H9 (cell line): ENCODE results near the gene TRAFD1. TPM values are rescaled to one million over a fixed set of nuclear protein-coding genes. Genes with fewer than 3 reads are reported as not detected.

ENCODE experiments used
- DNase-seq: peaks from one replicate; pipeline ENCODE4 v3.0.0-alpha.2; 2017
- H2AFZ ChIP-seq: one replicate; pipeline ENCODE4 v1.6.1; 2013; ENCODE audit warnings: mild to moderate bottlenecking, low read length, control low read depth, moderate library complexity
- H2AK5ac ChIP-seq: 2 replicates; pipeline ENCODE4 v1.6.1; 2013; ENCODE audit warnings: low read length, control low read depth, mixed read lengths; ENCODE audit not compliant: insufficient read length
- H2BK120ac ChIP-seq: one replicate; pipeline ENCODE4 v1.6.1; 2013; ENCODE audit warnings: low read depth, mild to moderate bottlenecking, low read length, control low read depth, inconsistent platforms; ENCODE audit not compliant: poor library complexity, severe bottlenecking
- H2BK12ac ChIP-seq: 2 replicates; pipeline ENCODE4 v1.6.1; 2013; ENCODE audit warnings: low read length, control low read depth, mixed read lengths, low read depth; ENCODE audit not compliant: insufficient read length
- H2BK15ac ChIP-seq: 2 replicates; pipeline ENCODE4 v1.6.1; 2013; ENCODE audit warnings: low read depth, low read length, control low read depth
- H2BK20ac ChIP-seq: one replicate; pipeline ENCODE4 v1.6.1; 2013; ENCODE audit warnings: low read depth, mild to moderate bottlenecking, low read length, control low read depth, inconsistent platforms; ENCODE audit not compliant: poor library complexity, severe bottlenecking
- H2BK5ac ChIP-seq: 2 replicates; pipeline ENCODE4 v1.6.1; 2013; ENCODE audit warnings: low read length, control low read depth, mixed read lengths; ENCODE audit not compliant: insufficient read length
- H3K14ac ChIP-seq: 2 replicates; pipeline ENCODE4 v1.6.1; 2013; ENCODE audit warnings: low read length, control low read depth; ENCODE audit not compliant: insufficient read depth
- H3K18ac ChIP-seq: 2 replicates; pipeline ENCODE4 v1.6.1; 2013; ENCODE audit warnings: low read depth, mild to moderate bottlenecking, mixed read lengths, low read length, control low read depth; ENCODE audit not compliant: insufficient read length
- H3K23ac ChIP-seq: 2 replicates; pipeline ENCODE4 v1.6.1; 2013; ENCODE audit warnings: low read length, control low read depth, mixed read lengths, low read depth; ENCODE audit not compliant: insufficient read length
- H3K23me2 ChIP-seq: 2 replicates; pipeline ENCODE4 v1.6.1; 2013; ENCODE audit warnings: low read depth, mild to moderate bottlenecking, mixed read lengths, low read length, control low read depth; ENCODE audit not compliant: insufficient read length, poor library complexity, severe bottlenecking
- H3K27ac ChIP-seq: 2 replicates; pipeline ENCODE4 v1.5.1; 2013; ENCODE audit warnings: low read length, control low read depth, mixed read lengths, low read depth; ENCODE audit not compliant: insufficient read length
- H3K27me3 ChIP-seq: 2 replicates; pipeline ENCODE4 v1.6.1; 2013; ENCODE audit warnings: low read length, control low read depth, inconsistent platforms; ENCODE audit not compliant: insufficient read depth
- H3K4ac ChIP-seq: 2 replicates; pipeline ENCODE4 v1.6.1; 2013; ENCODE audit warnings: low read depth, mild to moderate bottlenecking, control low read depth, inconsistent platforms, low read length, moderate library complexity
- H3K4me1 ChIP-seq: 2 replicates; pipeline ENCODE4 v1.6.1; 2013; ENCODE audit warnings: low read length, control low read depth, inconsistent platforms; ENCODE audit not compliant: insufficient read depth
- H3K4me2 ChIP-seq: 2 replicates; pipeline ENCODE4 v1.6.1; 2013; ENCODE audit warnings: low read length, control low read depth, mixed read lengths; ENCODE audit not compliant: insufficient read length, insufficient read depth
- H3K56ac ChIP-seq: 2 replicates; pipeline ENCODE4 v1.6.1; 2013; ENCODE audit warnings: low read depth, mild to moderate bottlenecking, mixed read lengths, low read length, control low read depth; ENCODE audit not compliant: insufficient read length
- H3K79me1 ChIP-seq: 2 replicates; pipeline ENCODE4 v1.6.1; 2013; ENCODE audit warnings: low read depth, mild to moderate bottlenecking, moderate library complexity, low read length, control low read depth, inconsistent platforms; ENCODE audit not compliant: insufficient read depth, poor library complexity, severe bottlenecking
- H3K79me2 ChIP-seq: 2 replicates; pipeline ENCODE4 v1.6.1; 2013; ENCODE audit warnings: low read length, control low read depth, inconsistent platforms; ENCODE audit not compliant: insufficient read depth
- H3K9ac ChIP-seq: 2 replicates; pipeline ENCODE4 v1.6.1; 2013; ENCODE audit warnings: low read length, control low read depth, mixed read lengths; ENCODE audit not compliant: insufficient read length; ENCODE audit errors: extremely low read depth
- H3K9me3 ChIP-seq: one replicate; pipeline ENCODE4 v1.6.1; 2013; ENCODE audit warnings: low read depth, low read length, inconsistent platforms; ENCODE audit not compliant: control insufficient read depth
- H3T11ph ChIP-seq: one replicate; pipeline ENCODE4 v1.6.1; 2013; ENCODE audit warnings: mild to moderate bottlenecking, low read length, control low read depth, inconsistent platforms
- H4K20me1 ChIP-seq: one replicate; pipeline ENCODE4 v1.6.1; 2013; ENCODE audit not compliant: control insufficient read depth, insufficient read length, insufficient read depth
- H4K5ac ChIP-seq: 2 replicates; pipeline ENCODE4 v1.6.1; 2013; ENCODE audit warnings: low read depth, mild to moderate bottlenecking, mixed read lengths, low read length, control low read depth; ENCODE audit not compliant: insufficient read length
- H4K8ac ChIP-seq: replicated peaks from 2 replicates; pipeline ENCODE4 v1.6.1; 2013; ENCODE audit warnings: low read length, control low read depth, mixed read lengths, low read depth; ENCODE audit not compliant: insufficient read length
- H4K91ac ChIP-seq: 2 replicates; pipeline ENCODE4 v1.6.1; 2013; ENCODE audit warnings: low read depth, mild to moderate bottlenecking, moderate library complexity, mixed read lengths, low read length, control low read depth; ENCODE audit not compliant: insufficient read length
- H3K27ac Mint-ChIP-seq, 3 experiments: 2 replicates in 2 of 3; 3 replicates in 1 of 3; pipeline ENCODE4 v1.8.0; 2020 to 2021; ENCODE audit warnings: mixed read lengths in 3 of 3, mild to moderate bottlenecking in 1 of 3, moderate library complexity in 1 of 3
- H3K27me3 Mint-ChIP-seq: 2 replicates; pipeline ENCODE4 v1.8.0; 2021; ENCODE audit warnings: low read depth, mild to moderate bottlenecking, moderate library complexity, mixed read lengths
- H3K36me3 Mint-ChIP-seq, 3 experiments: 2 replicates in 2 of 3; 3 replicates in 1 of 3; pipeline ENCODE4 v1.8.0; 2020 to 2021; ENCODE audit warnings: low read depth in 3 of 3, mixed read lengths in 3 of 3; ENCODE audit not compliant: insufficient read depth in 1 of 3
- H3K4me1 Mint-ChIP-seq, 2 experiments: 2 replicates each; pipeline ENCODE4 v1.8.0; 2020; ENCODE audit warnings: mixed read lengths in 2 of 2
- H3K4me3 Mint-ChIP-seq, 2 experiments: 2 replicates in 1 of 2; 3 replicates in 1 of 2; pipeline ENCODE4 v1.8.0; 2020 to 2021; ENCODE audit warnings: mild to moderate bottlenecking in 2 of 2, mixed read lengths in 2 of 2, moderate library complexity in 1 of 2
- H3K9me3 Mint-ChIP-seq, 2 experiments: 2 replicates in 1 of 2; 3 replicates in 1 of 2; pipeline ENCODE4 v1.8.0; 2020; ENCODE audit warnings: mild to moderate bottlenecking in 2 of 2, mixed read lengths in 2 of 2, moderate library complexity in 1 of 2
- WGBS: extraction: QIAGEN DNeasy Blood & Tissue Kit; methylation state at CpG from one replicate; pipeline ENCODE4 v1.1.7; 2013; ENCODE audit warnings: missing lambda C conversion rate, low lambda C conversion rate, mixed read lengths; ENCODE audit not compliant: insufficient read length; ENCODE audit errors: extremely low coverage; 5-methylcytosine and 5-hydroxymethylcytosine counted together
- total RNA-seq: library from RNA; stranded (reverse); gene quantifications from 2 replicates; pipeline ENCODE4 v1.2.1, GENCODE V29; 2021
- TF ChIP-seq, protein P1 (sequence below): fragments of 200-600 bp; sonication (generic); conservative IDR thresholded peaks from 3 replicates; pipeline ENCODE4 v1.8.0; 2021; ENCODE audit warnings: antibody characterized with exemption, mild to moderate bottlenecking

Gene TRAFD1
- total RNA-seq, 1 experiment from 2014 or later = 32.0 TPM

DNA sequence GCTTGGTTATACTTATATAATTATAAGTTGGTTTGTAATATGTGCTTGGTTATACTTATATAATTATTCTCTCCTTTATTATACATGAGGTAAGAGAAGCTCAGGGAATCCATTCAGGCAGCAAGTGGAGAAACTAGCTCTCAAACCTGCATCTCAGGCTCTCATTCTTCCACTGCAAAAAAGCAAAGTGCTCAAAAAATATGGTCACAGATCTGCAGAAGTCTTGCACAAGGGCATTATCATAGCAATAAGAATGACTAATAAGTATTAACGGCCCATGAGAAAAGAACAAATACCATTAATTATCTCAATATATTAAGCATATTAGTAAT lies 476 bp upstream of the TRAFD1 start:
- H3K4me1 ChIP-seq = no peaks in the 10 kb centered on the region
- H3K4me2 ChIP-seq = peak overlapping the region; percentile 20
- no peak overlapping the region for H2AFZ ChIP-seq
- H3K4ac ChIP-seq = no peak overlapping the region
- no peak overlapping the region for H2BK15ac ChIP-seq
- H2BK5ac ChIP-seq = no peak overlapping the region
- no peak overlapping the region for H4K8ac ChIP-seq
- WGBS = no CpG with 5 or more reads among the region's 1 CpG
- H3K4me1 Mint-ChIP-seq = peaks cover 25 to 27% of the 10 kb centered on the region in 2 experiments
- H3K36me3 Mint-ChIP-seq = no peaks in the 10 kb centered on the region; a peak in 1 of 7 replicates
- no peak overlapping the region for H3K9ac ChIP-seq
- H3K27me3 Mint-ChIP-seq = no peaks in the 10 kb centered on the region
- H2BK12ac ChIP-seq = no peak overlapping the region
- H4K91ac ChIP-seq = no peak overlapping the region
- no peak overlapping the region for H3K18ac ChIP-seq
- no peak overlapping the region for H3K56ac ChIP-seq
- no peak overlapping the region for H3K27ac ChIP-seq
- no peaks in the 10 kb centered on the region for H3K9me3 Mint-ChIP-seq
- no peak overlapping the region for H3K23ac ChIP-seq
- H2BK20ac ChIP-seq = no peak overlapping the region
- TF ChIP-seq, protein P1, sequence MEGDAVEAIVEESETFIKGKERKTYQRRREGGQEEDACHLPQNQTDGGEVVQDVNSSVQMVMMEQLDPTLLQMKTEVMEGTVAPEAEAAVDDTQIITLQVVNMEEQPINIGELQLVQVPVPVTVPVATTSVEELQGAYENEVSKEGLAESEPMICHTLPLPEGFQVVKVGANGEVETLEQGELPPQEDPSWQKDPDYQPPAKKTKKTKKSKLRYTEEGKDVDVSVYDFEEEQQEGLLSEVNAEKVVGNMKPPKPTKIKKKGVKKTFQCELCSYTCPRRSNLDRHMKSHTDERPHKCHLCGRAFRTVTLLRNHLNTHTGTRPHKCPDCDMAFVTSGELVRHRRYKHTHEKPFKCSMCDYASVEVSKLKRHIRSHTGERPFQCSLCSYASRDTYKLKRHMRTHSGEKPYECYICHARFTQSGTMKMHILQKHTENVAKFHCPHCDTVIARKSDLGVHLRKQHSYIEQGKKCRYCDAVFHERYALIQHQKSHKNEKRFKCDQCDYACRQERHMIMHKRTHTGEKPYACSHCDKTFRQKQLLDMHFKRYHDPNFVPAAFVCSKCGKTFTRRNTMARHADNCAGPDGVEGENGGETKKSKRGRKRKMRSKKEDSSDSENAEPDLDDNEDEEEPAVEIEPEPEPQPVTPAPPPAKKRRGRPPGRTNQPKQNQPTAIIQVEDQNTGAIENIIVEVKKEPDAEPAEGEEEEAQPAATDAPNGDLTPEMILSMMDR = no peak
- H3K14ac ChIP-seq = no peak overlapping the region
- H3T11ph ChIP-seq = no peak overlapping the region
- no peak overlapping the region for H2BK120ac ChIP-seq
- H3K9me3 ChIP-seq = no peaks in the 10 kb centered on the region
- H3K4me3 Mint-ChIP-seq = peak overlapping the region in 1 of 2 experiments; percentile 89; a peak in 4 of 5 replicates
- peaks cover 8% of the 10 kb centered on the region for H3K23me2 ChIP-seq
- H3K27ac Mint-ChIP-seq = no peak overlapping the region
- H2AK5ac ChIP-seq = no peak overlapping the region
- no peaks in the 10 kb centered on the region for H3K79me1 ChIP-seq
- H3K27me3 ChIP-seq = no peaks in the 10 kb centered on the region
- H4K5ac ChIP-seq = no peak overlapping the region
- no peak for DNase-seq
- H3K79me2 ChIP-seq = no peaks in the 10 kb centered on the region; the same call in 1 of the 2 replicates
- no peaks in the 10 kb centered on the region for H4K20me1 ChIP-seq
